Stimulated activated CD8-positive, alpha-beta memory T cell treated with anti-CD3 and anti-CD28 coated beads, Interleukin-4, amount 100 ng/mL, for 48 hours (primary cell): Measurements from ENCODE around the gene RBPJ.

Experiments
- DNase-seq: peaks from one replicate; pipeline ENCODE4 v3.0.0-alpha.2; 2020

RBPJ gene

GRCh38 chr4:26320538-26321372, at the start of gene RBPJ:
TSS of gene RBPJ (plus strand) at chr4:26321014. CDS start at chr4:26321029, 15 bp downstream.
- DNase-seq: peak; percentile 90

GRCh38 chr4:26271703-26272102, 49.1 kb upstream of the RBPJ start:
- DNase-seq: no peak

- no peak for DNase-seq
Observed at GRCh38 chr4:26272654-26273615, 47.9 kb upstream of the RBPJ start.

- DNase-seq: no peak
Observed at GRCh38 chr4:26273616-26273980, 47.2 kb upstream of the RBPJ start.

GRCh38 chr4:26275281-26275680, 45.5 kb upstream of the RBPJ start:
- no peak for DNase-seq

GRCh38 chr4:26279446-26279845, 41.4 kb upstream of the RBPJ start:
- DNase-seq: no peak

GRCh38 chr4:26281881-26282280, 38.9 kb upstream of the RBPJ start:
- no peak for DNase-seq

GRCh38 chr4:26284536-26284935, 36.3 kb upstream of the RBPJ start:
- no peak for DNase-seq

- no peak for DNase-seq
Observed at GRCh38 chr4:26285272-26285671, 35.5 kb upstream of the RBPJ start.

- no peak for DNase-seq
Observed at GRCh38 chr4:26287756-26288155, 33.1 kb upstream of the RBPJ start.

- peak; percentile 52 for DNase-seq
Observed at GRCh38 chr4:26288355-26288909, 32.4 kb upstream of the RBPJ start.

- no peak for DNase-seq
Observed at GRCh38 chr4:26289401-26289800, 31.4 kb upstream of the RBPJ start.

- no peak for DNase-seq
Observed at GRCh38 chr4:26290321-26290720, 30.5 kb upstream of the RBPJ start.

GRCh38 chr4:26294904-26295303, 25.9 kb upstream of the RBPJ start:
- DNase-seq: no peak

- no peak for DNase-seq
Observed at GRCh38 chr4:26296021-26296420, 24.8 kb upstream of the RBPJ start.

GRCh38 chr4:26296514-26296913, 24.3 kb upstream of the RBPJ start:
- DNase-seq: no peak

GRCh38 chr4:26297219-26297618, 23.6 kb upstream of the RBPJ start:
- no peak for DNase-seq

- no peak for DNase-seq
Observed at GRCh38 chr4:26298198-26298947, 22.4 kb upstream of the RBPJ start.

GRCh38 chr4:26299254-26299882, 21.4 kb upstream of the RBPJ start:
- DNase-seq: no peak

GRCh38 chr4:26300314-26301307, 20.2 kb upstream of the RBPJ start:
- DNase-seq: no peak
